Hepatocyte (in vitro differentiated cells): ENCODE results near the gene IL1RAPL1. TPM values are rescaled to one million over a fixed set of nuclear protein-coding genes. Genes with fewer than 3 reads are reported as not detected.

Experiments used
- DNase-seq: peaks from one replicate; pipeline ENCODE4 v3.0.0-alpha.2; 2016; ENCODE audit warnings: low spot score
- H2AFZ ChIP-seq: fragments of 200-600 bp; sonication (generic); 2 replicates; pipeline ENCODE4 v1.6.0; 2016; ENCODE audit warnings: antibody characterized with exemption, mild to moderate bottlenecking
- H3K27ac ChIP-seq: fragments of 200-600 bp; sonication (generic); 2 replicates; pipeline ENCODE4 v1.5.1; 2016; ENCODE audit warnings: mild to moderate bottlenecking
- H3K27me3 ChIP-seq: fragments of 200-600 bp; sonication (generic); 2 replicates; pipeline ENCODE4 v1.6.1; 2016
- H3K36me3 ChIP-seq: fragments of 200-600 bp; sonication (generic); replicated peaks from 2 replicates; pipeline ENCODE4 v1.5.1; 2016; ENCODE audit warnings: low read depth; ENCODE audit not compliant: insufficient read depth
- H3K4me1 ChIP-seq: fragments of 200-600 bp; sonication (generic); 2 replicates; pipeline ENCODE4 v1.5.1; 2016; ENCODE audit warnings: mild to moderate bottlenecking, moderate library complexity; ENCODE audit not compliant: insufficient read depth
- H3K4me2 ChIP-seq: fragments of 200-600 bp; sonication (generic); 2 replicates; pipeline ENCODE4 v1.6.0; 2016
- H3K4me3 ChIP-seq: fragments of 200-600 bp; sonication (generic); 2 replicates; pipeline ENCODE4 v1.5.1; 2016; ENCODE audit warnings: mild to moderate bottlenecking
- H3K79me2 ChIP-seq: fragments of 200-600 bp; sonication (generic); 2 replicates; pipeline ENCODE4 v1.6.0; 2017; ENCODE audit warnings: mild to moderate bottlenecking
- H3K9me2 ChIP-seq: fragments of 200-600 bp; sonication (generic); replicated peaks from 2 replicates; pipeline ENCODE4 v1.6.0; 2017; ENCODE audit warnings: mild to moderate bottlenecking; ENCODE audit not compliant: insufficient read depth
- H3K9me3 ChIP-seq: fragments of 200-600 bp; sonication (generic); 2 replicates; pipeline ENCODE4 v1.5.1; 2016; ENCODE audit warnings: low read depth, mild to moderate bottlenecking
- H4K20me1 ChIP-seq: fragments of 200-600 bp; sonication (generic); 2 replicates; pipeline ENCODE4 v1.6.0; 2016; ENCODE audit warnings: mild to moderate bottlenecking; ENCODE audit not compliant: insufficient read depth, poor library complexity, severe bottlenecking
- EZH2 ChIP-seq: fragments of 200-600 bp; sonication (generic); IDR thresholded peaks from 2 replicates; pipeline ENCODE4 v1.6.1; 2016; ENCODE audit warnings: antibody characterized with exemption, mild to moderate bottlenecking, borderline replicate concordance
- EZH2phosphoT487 ChIP-seq: fragments of 200-600 bp; sonication (generic); IDR thresholded peaks from one replicate; pipeline ENCODE4 v1.6.1; 2018; ENCODE audit warnings: antibody characterized with exemption, mild to moderate bottlenecking, low read depth, moderate library complexity; ENCODE audit not compliant: unreplicated experiment, severe bottlenecking
- WGBS: methylation state at CpG from one replicate; pipeline ENCODE4 v1.1.6; 2016; ENCODE audit warnings: low lambda C conversion rate; ENCODE audit errors: missing lambda C conversion rate; 5-methylcytosine and 5-hydroxymethylcytosine counted together
- polyA plus RNA-seq: library from polyadenylated mRNA; unstranded; fragments of >200 nt; fragmentation: Nextera tagmentation; extraction: Ambion mirVana; gene quantifications from 2 replicates; pipeline ENCODE4 v1.2.1, GENCODE V29; 2016
- total RNA-seq: library from RNA; depleted of rRNA; stranded (reverse); fragments of >200 nt; gene quantifications from 2 replicates; pipeline ENCODE4 v1.2.3, GENCODE V29; 2014
- TF ChIP-seq, protein P1 (sequence below): fragments of 200-600 bp; sonication (generic); IDR thresholded peaks from 2 replicates; pipeline ENCODE4 v1.5.1; 2016; ENCODE audit warnings: antibody characterized with exemption, mild to moderate bottlenecking; ENCODE audit not compliant: poor library complexity

IL1RAPL1 gene
- total and polyA plus RNA-seq, 2 experiments from 2014 or later, result 0.89 to 2.7 TPM

DNA sequence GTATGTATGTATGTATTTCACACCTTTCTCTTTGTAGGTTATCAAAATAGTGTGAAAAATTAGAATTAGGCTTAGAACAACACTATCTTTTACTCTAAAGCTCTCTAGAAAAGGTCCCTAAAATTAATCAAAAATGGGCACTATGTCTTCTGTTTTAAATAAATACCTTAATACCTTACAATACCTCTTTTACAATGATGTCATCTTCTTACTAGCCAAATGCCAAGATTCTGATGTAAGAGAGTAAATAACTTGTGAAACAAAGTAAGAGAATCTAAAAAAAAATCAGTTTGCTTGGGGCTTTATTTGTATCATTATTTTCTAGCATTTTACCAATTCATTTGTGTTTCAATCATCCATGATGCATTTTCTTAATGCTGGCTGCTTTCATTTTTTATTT lies 1225.9 kb downstream of the IL1RAPL1 start:
- no peak overlapping the region for H3K27ac ChIP-seq
- no peak overlapping the region for H2AFZ ChIP-seq
- no peaks in the 10 kb centered on the region for H3K9me3 ChIP-seq
- TF ChIP-seq EZH2phosphoT487 (no peak), EZH2 (no peak)
- TF ChIP-seq, protein P1, sequence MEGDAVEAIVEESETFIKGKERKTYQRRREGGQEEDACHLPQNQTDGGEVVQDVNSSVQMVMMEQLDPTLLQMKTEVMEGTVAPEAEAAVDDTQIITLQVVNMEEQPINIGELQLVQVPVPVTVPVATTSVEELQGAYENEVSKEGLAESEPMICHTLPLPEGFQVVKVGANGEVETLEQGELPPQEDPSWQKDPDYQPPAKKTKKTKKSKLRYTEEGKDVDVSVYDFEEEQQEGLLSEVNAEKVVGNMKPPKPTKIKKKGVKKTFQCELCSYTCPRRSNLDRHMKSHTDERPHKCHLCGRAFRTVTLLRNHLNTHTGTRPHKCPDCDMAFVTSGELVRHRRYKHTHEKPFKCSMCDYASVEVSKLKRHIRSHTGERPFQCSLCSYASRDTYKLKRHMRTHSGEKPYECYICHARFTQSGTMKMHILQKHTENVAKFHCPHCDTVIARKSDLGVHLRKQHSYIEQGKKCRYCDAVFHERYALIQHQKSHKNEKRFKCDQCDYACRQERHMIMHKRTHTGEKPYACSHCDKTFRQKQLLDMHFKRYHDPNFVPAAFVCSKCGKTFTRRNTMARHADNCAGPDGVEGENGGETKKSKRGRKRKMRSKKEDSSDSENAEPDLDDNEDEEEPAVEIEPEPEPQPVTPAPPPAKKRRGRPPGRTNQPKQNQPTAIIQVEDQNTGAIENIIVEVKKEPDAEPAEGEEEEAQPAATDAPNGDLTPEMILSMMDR, result no peak
- no peaks in the 10 kb centered on the region for H3K9me2 ChIP-seq
- no peaks in the 10 kb centered on the region for H4K20me1 ChIP-seq
- H3K27me3 ChIP-seq, result no peaks in the 10 kb centered on the region
- no peak for DNase-seq
- no peaks in the 10 kb centered on the region for H3K36me3 ChIP-seq
- no peak overlapping the region for H3K4me3 ChIP-seq
- no peaks in the 10 kb centered on the region for H3K79me2 ChIP-seq
- H3K4me1 ChIP-seq, result no peaks in the 10 kb centered on the region
- no peak overlapping the region for H3K4me2 ChIP-seq

DNA sequence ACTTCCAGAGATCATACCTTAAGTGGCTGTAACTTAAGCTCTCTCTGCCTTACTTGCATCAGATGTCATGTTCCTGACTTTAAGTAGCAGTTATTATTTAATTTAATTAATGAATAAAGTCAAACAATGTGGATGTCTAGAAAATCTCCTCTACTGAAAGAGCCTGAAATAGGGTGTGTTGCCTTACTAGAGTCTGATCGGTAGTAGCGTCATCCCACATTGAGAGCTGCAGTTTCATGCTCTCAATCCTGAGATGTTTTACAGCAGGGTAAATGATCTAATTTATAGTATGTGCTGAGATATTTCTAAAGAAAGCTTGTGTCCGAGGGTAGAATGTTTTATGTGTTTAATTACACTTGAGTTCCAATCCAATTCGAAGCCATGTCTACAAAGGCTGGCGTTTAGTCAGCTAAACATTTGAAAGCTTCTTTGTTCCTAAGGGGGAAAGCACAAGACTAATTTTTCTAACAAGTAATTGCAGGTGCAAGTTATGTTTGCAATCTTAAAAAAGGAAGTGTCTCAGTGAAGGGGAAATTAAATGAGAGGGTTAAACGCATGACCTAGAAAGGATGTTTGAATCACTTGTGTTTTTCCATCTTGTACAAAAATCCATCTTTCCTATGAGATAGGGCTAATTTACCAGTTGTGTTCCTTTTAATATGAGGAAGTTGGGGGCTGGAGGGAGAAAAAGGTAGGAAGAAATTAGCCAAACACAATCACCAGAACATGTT lies 1237.1 kb downstream of the IL1RAPL1 start:
- no peaks in the 10 kb centered on the region for H3K27me3 ChIP-seq
- no peaks in the 10 kb centered on the region for H4K20me1 ChIP-seq
- 84% methylated on average over 6 of the region's 6 CpGs for WGBS
- no peak for DNase-seq
- no peak for TF ChIP-seq EZH2
- TF ChIP-seq, protein P1, result no peak
- no peak for TF ChIP-seq EZH2phosphoT487
- no peak overlapping the region for H3K4me2 ChIP-seq
- H3K9me2 ChIP-seq, result no peaks in the 10 kb centered on the region
- H3K79me2 ChIP-seq, result no peaks in the 10 kb centered on the region
- H3K4me1 ChIP-seq, result no peaks in the 10 kb centered on the region
- H3K4me3 ChIP-seq, result no peak overlapping the region
- no peak overlapping the region for H3K27ac ChIP-seq
- H2AFZ ChIP-seq, result no peak overlapping the region
- no peaks in the 10 kb centered on the region for H3K9me3 ChIP-seq
- no peaks in the 10 kb centered on the region for H3K36me3 ChIP-seq

DNA sequence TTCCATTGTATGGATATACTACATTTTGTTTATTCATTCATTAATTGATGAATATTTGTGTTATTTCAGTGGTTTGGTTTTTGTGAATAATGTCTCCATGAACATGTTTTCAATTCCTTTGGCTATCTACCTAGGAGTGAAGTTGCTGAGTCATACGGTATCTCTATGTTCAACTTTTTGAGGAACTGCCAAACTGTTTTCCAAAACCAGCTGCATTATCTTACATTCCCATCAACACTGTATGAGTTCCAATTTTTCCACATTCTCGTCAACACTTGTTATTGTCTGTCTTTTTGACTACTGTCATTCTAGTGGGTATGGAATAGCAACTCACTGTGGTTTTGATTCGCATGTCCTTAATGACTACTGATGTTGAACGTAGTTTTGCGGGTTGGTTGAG lies 1239.5 kb downstream of the IL1RAPL1 start:
- DNase-seq, result no peak
- 87% methylated on average over 5 of the region's 5 CpGs for WGBS
- no peaks in the 10 kb centered on the region for H3K27me3 ChIP-seq

More for the DNA sequence above, 1239.5 kb downstream of the IL1RAPL1 start:
- no peaks in the 10 kb centered on the region for H3K36me3 ChIP-seq
- H3K9me2 ChIP-seq, result no peaks in the 10 kb centered on the region
- H3K4me3 ChIP-seq, result no peak overlapping the region
- TF ChIP-seq, protein P1, result no peak
- TF ChIP-seq EZH2phosphoT487 (no peak), EZH2 (no peak)
- no peak overlapping the region for H3K27ac ChIP-seq
- no peak overlapping the region for H2AFZ ChIP-seq
- no peaks in the 10 kb centered on the region for H4K20me1 ChIP-seq
- no peaks in the 10 kb centered on the region for H3K4me1 ChIP-seq
- no peaks in the 10 kb centered on the region for H3K9me3 ChIP-seq
- H3K4me2 ChIP-seq, result no peak overlapping the region
- H3K79me2 ChIP-seq, result no peaks in the 10 kb centered on the region
